Measurements from ENCODE around the gene MRPL40. TPM values are rescaled to one million over a fixed set of nuclear protein-coding genes. Genes with fewer than 3 reads are reported as not detected.

Gene MRPL40
- total RNA-seq, 2 donors from 2014 or later, result 31.9 to 40.9 TPM

DNA sequence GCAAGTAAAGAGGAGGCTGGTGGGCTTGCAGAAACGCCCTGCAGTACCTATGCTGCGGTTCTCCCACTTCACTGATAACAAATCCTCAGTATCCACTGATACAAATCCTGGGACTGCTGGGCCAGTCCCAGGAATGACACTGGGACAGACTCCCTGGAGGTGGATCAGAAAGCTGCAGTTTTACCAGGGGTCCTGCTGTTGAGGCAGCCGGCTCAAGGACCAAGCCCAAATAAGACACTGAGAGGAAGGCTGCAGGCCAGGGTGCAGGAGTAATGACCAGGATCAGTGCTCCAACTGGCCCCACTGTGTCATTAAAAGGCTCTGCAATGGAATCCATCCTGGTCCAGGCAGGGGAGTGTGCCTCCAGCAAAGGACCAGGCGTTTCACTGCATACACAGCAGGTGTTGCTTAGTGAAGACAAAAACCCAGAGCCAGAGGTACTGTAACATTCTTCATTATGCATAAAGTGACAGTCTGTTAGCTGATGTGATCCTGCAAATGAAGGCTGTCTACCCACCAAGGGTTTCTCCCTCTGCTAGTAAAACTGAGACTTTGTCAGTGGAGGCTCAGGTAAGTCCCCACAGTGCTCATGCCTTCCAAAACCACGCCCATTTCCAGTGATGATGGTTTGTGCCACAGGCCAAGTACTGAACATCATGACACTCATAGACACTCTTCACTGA is 16.5 kb downstream of the MRPL40 start:
- Histone ChIP-seq H3K9me3 (no peaks in the 10 kb centered on the region), H3K4me3 (no peak overlapping the region), H3K4me1 (peaks cover 0 to 39% of the 10 kb centered on the region in 2 donors), H3K36me3 (peaks cover 25% of the 10 kb centered on the region), H3K27ac (no peak overlapping the region), H3K27me3 (no peaks in the 10 kb centered on the region)
- DNase-seq (ENCODE audit: low spot score), result no peak
- no peak for TF ChIP-seq CTCF (IDR thresholded peaks at IDR 0.05)

GRCh38 chr22:19449422-19449767 is 17.1 kb downstream of the MRPL40 start:
- Histone ChIP-seq H3K9me3 (no peaks in the 10 kb centered on the region), H3K36me3 (peaks cover 25% of the 10 kb centered on the region), H3K4me1 (peaks cover 0 to 38% of the 10 kb centered on the region in 2 donors), H3K27ac (no peak overlapping the region), H3K27me3 (no peaks in the 10 kb centered on the region), H3K4me3 (no peak overlapping the region)
- DNase-seq (ENCODE audit: low spot score), result no peak
- TF ChIP-seq CTCF (IDR thresholded peaks at IDR 0.05), result no peak

- TF ChIP-seq CTCF (IDR thresholded peaks at IDR 0.05), result no peak
- Histone ChIP-seq H3K4me3 (no peak overlapping the region), H3K27ac (no peak overlapping the region)
These were observed 18.2 kb downstream of the MRPL40 start for GRCh38 chr22:19450363-19451175.

GRCh38 chr22:19451570-19451969 is 19.2 kb downstream of the MRPL40 start:
- DNase-seq (ENCODE audit: low spot score), result no peak
- Histone ChIP-seq H3K9me3 (no peaks in the 10 kb centered on the region), H3K27ac (no peak overlapping the region), H3K36me3 (peaks cover 45% of the 10 kb centered on the region), H3K4me3 (no peak overlapping the region), H3K27me3 (no peaks in the 10 kb centered on the region), H3K4me1 (peaks cover 0 to 16% of the 10 kb centered on the region in 2 donors)
- no peak for TF ChIP-seq CTCF (IDR thresholded peaks at IDR 0.05)

More at GRCh38 chr22:19450363-19451175, 18.2 kb downstream of the MRPL40 start:
- Histone ChIP-seq H3K36me3 (peaks cover 35% of the 10 kb centered on the region), H3K9me3 (no peaks in the 10 kb centered on the region), H3K4me1 (peaks cover 0 to 26% of the 10 kb centered on the region in 2 donors), H3K27me3 (no peaks in the 10 kb centered on the region)
- DNase-seq (ENCODE audit: low spot score), result no peak

DNA sequence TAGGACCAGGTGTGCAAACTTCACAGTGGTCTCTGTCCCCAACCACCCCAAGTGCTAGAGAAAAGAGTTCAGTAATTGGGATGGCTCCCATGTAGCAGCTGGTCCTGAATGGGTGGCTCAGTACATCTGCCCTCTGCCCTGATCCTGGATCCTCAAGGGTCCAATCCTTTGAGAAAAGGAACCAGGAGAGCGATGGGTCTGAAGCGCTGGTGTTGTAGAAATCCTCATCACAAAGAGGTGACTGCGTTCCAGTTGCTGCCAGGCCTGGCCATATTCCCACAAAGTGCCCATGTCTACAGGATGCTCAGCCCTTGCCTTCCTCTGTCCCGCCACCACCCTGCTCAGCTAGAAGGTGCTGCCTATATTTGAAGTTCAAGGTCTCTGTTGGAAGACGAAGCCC is 21.4 kb downstream of the MRPL40 start:
- Histone ChIP-seq H3K27ac (no peak overlapping the region), H3K36me3 (peaks cover 63% of the 10 kb centered on the region), H3K4me1 (peaks cover 0 to 3% of the 10 kb centered on the region in 2 donors), H3K9me3 (no peaks in the 10 kb centered on the region), H3K27me3 (no peaks in the 10 kb centered on the region), H3K4me3 (no peak overlapping the region)
- no peak for TF ChIP-seq CTCF (IDR thresholded peaks at IDR 0.05)
- DNase-seq (ENCODE audit: low spot score), result no peak
